ENCODE data around the gene SLC17A3.

SLC17A3 gene

DNA sequence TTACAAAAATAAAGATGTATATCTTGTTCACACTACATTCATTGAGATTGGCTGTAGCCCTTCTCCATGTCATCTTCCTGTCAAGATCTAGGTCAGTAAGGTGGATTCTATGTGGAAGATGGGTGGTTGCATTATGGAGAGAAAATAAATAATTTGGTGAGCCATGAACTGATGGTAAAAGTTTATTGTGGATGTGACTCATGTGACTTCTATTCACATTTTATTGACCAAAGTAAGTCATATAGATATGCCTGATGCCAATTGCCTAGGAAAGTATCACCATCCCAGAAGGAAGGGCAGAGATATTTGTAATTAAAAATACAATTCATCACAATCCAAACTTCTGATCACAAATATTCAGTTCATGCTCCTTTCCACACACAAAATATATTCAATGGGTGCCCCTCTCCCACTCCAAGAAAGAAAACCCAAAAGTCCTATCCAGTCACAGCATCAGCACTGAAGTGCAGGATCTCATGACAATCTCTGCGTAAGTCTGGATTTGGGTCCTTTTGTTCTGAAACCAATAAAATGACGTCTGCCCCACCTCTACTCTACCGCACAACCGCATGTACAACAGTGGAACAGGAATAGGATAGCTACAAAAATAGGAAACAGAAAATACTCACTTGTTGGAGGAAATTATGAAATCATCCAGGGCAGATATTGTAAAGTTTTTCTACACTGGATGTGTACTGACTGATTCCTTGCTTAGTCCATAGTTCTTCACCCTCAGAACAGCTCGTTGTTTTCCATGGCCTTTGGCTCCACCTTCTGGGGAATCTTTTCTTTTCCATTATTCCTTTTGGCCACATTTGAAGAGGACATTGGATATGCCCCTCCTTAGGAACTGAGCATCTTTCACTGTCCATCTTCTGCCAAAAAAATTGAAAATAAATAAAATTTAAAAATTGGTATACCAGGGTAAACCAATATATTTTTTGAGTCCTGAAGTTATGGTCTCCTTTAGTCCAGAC lies 16.1 kb upstream of the SLC17A3 start:
- H3K4me1 ChIP-seq (ENCODE audit: control insufficient read depth, insufficient read depth, low read length), result no peaks in the 10 kb centered on the region
- H3K27me3 ChIP-seq (ENCODE audit: control insufficient read depth, insufficient read depth, low read length), result no peaks in the 10 kb centered on the region
- no peak overlapping the region for H3K9ac ChIP-seq (ENCODE audit: low read length)
- H3K4me3 ChIP-seq (ENCODE audit: low read depth, low read length), result no peak overlapping the region
- no peak overlapping the region for H3K27ac ChIP-seq (ENCODE audit: low read depth, low read length)
- H3K36me3 ChIP-seq (ENCODE audit: control insufficient read depth, insufficient read depth, low read length), result no peaks in the 10 kb centered on the region
- no peaks in the 10 kb centered on the region for H3K9me3 ChIP-seq (ENCODE audit: control insufficient read depth, insufficient read depth, low read depth, low read length)

DNA sequence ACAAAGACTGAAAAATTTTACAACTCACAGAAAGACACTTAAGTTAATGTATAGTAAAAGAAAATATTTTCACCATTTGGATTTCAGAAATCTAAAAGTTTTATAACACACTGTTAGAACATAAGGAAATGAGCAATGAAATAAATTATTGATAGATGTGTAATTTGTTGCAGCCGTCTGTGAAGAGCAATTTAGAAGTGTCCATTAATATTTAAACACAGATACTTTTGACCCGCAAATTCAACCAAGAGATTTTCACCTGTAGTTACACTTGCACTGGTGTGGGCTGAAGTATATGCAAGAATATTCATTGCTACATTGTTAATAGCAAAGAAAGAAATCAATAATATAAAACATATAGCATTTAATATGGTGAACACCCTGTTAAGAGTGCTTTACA lies 14.6 kb upstream of the SLC17A3 start:
- Histone ChIP-seq H3K4me3 (ENCODE audit: low read depth, low read length) (no peak overlapping the region), H3K36me3 (ENCODE audit: control insufficient read depth, insufficient read depth, low read length) (no peaks in the 10 kb centered on the region), H3K4me1 (ENCODE audit: control insufficient read depth, insufficient read depth, low read length) (no peaks in the 10 kb centered on the region), H3K27me3 (ENCODE audit: control insufficient read depth, insufficient read depth, low read length) (no peaks in the 10 kb centered on the region), H3K27ac (ENCODE audit: low read depth, low read length) (no peak overlapping the region), H3K9ac (ENCODE audit: low read length) (no peak overlapping the region), H3K9me3 (ENCODE audit: control insufficient read depth, insufficient read depth, low read depth, low read length) (no peaks in the 10 kb centered on the region)

DNA sequence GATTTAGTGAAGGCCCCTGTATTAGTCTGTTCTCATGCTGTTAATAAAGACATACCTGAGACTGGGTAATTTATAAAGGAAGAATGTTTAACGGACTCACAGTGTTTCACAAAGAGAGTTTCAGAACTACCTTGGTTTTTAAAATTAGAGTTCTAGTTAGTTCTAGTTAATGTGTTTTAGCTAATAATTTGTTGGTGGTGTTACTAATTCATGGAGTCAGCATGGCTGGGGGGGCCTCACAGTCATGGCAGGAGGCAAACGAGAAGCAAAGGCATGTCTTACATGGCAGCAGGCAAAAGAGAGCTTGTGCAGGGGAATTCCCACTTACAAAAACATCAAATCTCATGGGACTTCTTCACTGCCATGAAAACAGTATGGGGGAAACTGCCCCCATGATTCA lies 12.0 kb upstream of the SLC17A3 start:
- Histone ChIP-seq H3K27me3 (ENCODE audit: control insufficient read depth, insufficient read depth, low read length) (no peaks in the 10 kb centered on the region), H3K4me1 (ENCODE audit: control insufficient read depth, insufficient read depth, low read length) (no peaks in the 10 kb centered on the region), H3K9me3 (ENCODE audit: control insufficient read depth, insufficient read depth, low read depth, low read length) (no peaks in the 10 kb centered on the region), H3K36me3 (ENCODE audit: control insufficient read depth, insufficient read depth, low read length) (no peaks in the 10 kb centered on the region), H3K27ac (ENCODE audit: low read depth, low read length) (no peak overlapping the region), H3K4me3 (ENCODE audit: low read depth, low read length) (no peak overlapping the region), H3K9ac (ENCODE audit: low read length) (no peak overlapping the region)

DNA sequence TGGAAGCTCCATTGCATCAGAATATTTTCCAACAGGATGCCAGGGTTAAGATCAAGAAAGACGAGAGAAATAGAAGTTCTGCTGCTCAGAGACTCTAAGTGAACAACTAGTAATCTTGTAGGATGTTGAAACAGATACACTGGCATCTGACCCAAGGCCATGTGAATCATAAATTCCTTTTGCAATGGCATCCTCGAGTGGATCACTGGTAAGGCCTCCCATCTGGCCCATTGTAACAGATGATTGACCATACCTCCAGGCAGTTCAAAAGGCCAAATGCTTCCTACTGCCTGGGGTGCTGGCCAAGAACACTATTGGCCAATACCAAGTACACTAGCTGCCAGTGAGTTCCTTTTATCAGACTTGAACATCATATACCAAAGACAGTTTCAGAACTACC lies 9.9 kb upstream of the SLC17A3 start:
- Histone ChIP-seq H3K4me3 (ENCODE audit: low read depth, low read length) (no peak overlapping the region), H3K9ac (ENCODE audit: low read length) (no peak overlapping the region), H3K9me3 (ENCODE audit: control insufficient read depth, insufficient read depth, low read depth, low read length) (no peaks in the 10 kb centered on the region), H3K27ac (ENCODE audit: low read depth, low read length) (no peak overlapping the region), H3K4me1 (ENCODE audit: control insufficient read depth, insufficient read depth, low read length) (no peaks in the 10 kb centered on the region), H3K27me3 (ENCODE audit: control insufficient read depth, insufficient read depth, low read length) (no peaks in the 10 kb centered on the region), H3K36me3 (ENCODE audit: control insufficient read depth, insufficient read depth, low read length) (no peaks in the 10 kb centered on the region)

DNA sequence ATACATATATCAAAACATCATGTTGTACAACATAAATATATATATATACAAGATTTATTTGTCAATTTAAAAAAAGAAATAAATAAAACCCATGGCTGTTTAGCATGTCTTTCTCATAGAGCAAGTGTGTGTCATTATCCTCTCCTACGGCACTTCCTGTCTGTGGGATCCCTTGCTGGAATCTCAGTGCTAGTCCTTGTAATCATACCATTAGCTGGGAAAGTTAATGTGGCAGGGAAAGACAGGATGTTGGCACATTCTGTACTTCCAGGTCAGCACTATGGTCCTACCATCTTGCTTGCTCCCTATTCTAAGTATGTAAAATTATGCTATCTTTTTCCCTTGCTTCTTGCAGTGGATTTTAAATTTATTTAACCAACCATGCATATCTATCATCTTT lies 9.5 kb upstream of the SLC17A3 start:
- H3K27me3 ChIP-seq (ENCODE audit: control insufficient read depth, insufficient read depth, low read length), result no peaks in the 10 kb centered on the region
- no peak overlapping the region for H3K27ac ChIP-seq (ENCODE audit: low read depth, low read length)
- H3K9ac ChIP-seq (ENCODE audit: low read length), result no peak overlapping the region
- H3K4me1 ChIP-seq (ENCODE audit: control insufficient read depth, insufficient read depth, low read length), result no peaks in the 10 kb centered on the region
- no peaks in the 10 kb centered on the region for H3K36me3 ChIP-seq (ENCODE audit: control insufficient read depth, insufficient read depth, low read length)
- H3K9me3 ChIP-seq (ENCODE audit: control insufficient read depth, insufficient read depth, low read depth, low read length), result no peaks in the 10 kb centered on the region
- H3K4me3 ChIP-seq (ENCODE audit: low read depth, low read length), result no peak overlapping the region

DNA sequence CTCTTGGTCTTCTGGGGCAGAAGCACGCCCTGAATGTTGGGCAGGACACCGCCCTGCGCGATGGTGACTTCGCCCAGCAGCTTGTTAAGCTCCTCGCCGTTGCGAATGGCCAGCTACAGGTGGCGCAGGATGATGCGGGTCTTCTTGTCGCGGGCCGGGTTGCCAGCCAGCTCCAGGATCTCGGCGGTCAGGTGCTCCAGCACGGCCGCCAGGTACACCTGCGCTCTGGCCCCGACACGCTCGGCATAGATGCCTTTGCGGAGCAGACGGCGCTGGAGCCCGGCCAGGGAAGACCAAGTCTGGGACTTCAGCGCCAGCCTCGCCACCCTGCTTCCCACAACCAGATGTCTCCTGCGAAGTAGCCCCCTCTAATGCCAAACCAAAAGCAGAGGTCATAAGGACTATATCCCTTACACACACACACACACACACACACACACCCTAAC lies 8.0 kb upstream of the SLC17A3 start:
- Histone ChIP-seq H3K9ac (ENCODE audit: low read length) (no peak overlapping the region), H3K4me1 (ENCODE audit: control insufficient read depth, insufficient read depth, low read length) (no peaks in the 10 kb centered on the region), H3K27me3 (ENCODE audit: control insufficient read depth, insufficient read depth, low read length) (no peaks in the 10 kb centered on the region), H3K4me3 (ENCODE audit: low read depth, low read length) (peak overlapping the region; percentile 31; the same call in 1 of the 2 replicates), H3K27ac (ENCODE audit: low read depth, low read length) (no peak overlapping the region), H3K9me3 (ENCODE audit: control insufficient read depth, insufficient read depth, low read depth, low read length) (no peaks in the 10 kb centered on the region), H3K36me3 (ENCODE audit: control insufficient read depth, insufficient read depth, low read length) (no peaks in the 10 kb centered on the region)

DNA sequence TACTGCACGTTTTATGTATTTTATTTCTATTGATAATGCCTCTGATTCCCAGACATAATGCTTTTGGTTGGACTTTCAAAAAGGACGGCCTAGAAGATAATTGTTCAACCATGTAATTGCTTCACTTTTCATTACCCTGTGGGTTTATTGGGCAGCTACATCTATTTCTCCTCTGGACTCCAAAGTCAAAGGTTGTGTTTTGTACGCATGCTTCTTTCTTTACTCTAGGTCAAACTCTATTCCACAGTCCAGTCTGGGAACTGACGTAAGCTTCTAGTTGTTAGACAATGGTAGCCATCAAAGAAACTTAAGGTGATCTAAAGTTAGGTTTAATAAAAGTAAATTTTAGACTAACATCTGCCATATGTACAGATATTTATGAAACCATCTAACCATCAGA lies 6.6 kb upstream of the SLC17A3 start:
- Histone ChIP-seq H3K4me1 (ENCODE audit: control insufficient read depth, insufficient read depth, low read length) (no peaks in the 10 kb centered on the region), H3K9ac (ENCODE audit: low read length) (no peak overlapping the region), H3K4me3 (ENCODE audit: low read depth, low read length) (no peak overlapping the region), H3K27ac (ENCODE audit: low read depth, low read length) (no peak overlapping the region), H3K36me3 (ENCODE audit: control insufficient read depth, insufficient read depth, low read length) (no peaks in the 10 kb centered on the region), H3K27me3 (ENCODE audit: control insufficient read depth, insufficient read depth, low read length) (no peaks in the 10 kb centered on the region), H3K9me3 (ENCODE audit: control insufficient read depth, insufficient read depth, low read depth, low read length) (no peaks in the 10 kb centered on the region)

DNA sequence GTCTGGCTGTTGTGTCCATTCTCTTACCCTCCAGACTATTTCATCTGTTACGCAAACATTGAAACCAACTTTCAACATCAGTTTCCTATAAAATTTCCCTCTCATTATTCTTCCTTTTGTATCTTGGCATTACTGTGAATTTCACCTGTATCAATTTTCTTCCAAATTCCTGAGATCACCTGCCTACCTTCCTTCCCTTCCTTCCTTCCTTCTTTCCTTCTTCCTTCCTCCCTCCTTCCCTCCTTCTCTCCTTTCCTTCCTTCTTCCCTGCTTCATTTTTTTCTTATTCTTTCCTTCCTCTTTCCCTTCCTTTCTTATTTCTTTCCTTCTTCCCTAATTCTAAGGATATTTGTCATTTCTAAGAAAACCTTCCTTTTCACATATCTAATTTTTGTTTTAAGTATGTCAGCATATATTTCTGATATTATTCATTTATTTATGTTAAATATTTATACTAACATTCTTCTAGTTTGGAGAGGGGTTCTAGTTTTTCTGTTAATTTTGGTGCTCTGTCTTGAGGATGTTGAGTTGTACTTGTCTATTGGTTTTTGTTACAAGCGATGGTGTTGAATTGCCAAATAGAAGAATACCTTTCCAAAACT lies 4.8 kb upstream of the SLC17A3 start:
- Histone ChIP-seq H3K9me3 (ENCODE audit: control insufficient read depth, insufficient read depth, low read depth, low read length) (no peaks in the 10 kb centered on the region), H3K9ac (ENCODE audit: low read length) (no peak overlapping the region), H3K4me1 (ENCODE audit: control insufficient read depth, insufficient read depth, low read length) (no peaks in the 10 kb centered on the region), H3K4me3 (ENCODE audit: low read depth, low read length) (no peak overlapping the region), H3K27ac (ENCODE audit: low read depth, low read length) (no peak overlapping the region), H3K27me3 (ENCODE audit: control insufficient read depth, insufficient read depth, low read length) (no peaks in the 10 kb centered on the region), H3K36me3 (ENCODE audit: control insufficient read depth, insufficient read depth, low read length) (no peaks in the 10 kb centered on the region)

DNA sequence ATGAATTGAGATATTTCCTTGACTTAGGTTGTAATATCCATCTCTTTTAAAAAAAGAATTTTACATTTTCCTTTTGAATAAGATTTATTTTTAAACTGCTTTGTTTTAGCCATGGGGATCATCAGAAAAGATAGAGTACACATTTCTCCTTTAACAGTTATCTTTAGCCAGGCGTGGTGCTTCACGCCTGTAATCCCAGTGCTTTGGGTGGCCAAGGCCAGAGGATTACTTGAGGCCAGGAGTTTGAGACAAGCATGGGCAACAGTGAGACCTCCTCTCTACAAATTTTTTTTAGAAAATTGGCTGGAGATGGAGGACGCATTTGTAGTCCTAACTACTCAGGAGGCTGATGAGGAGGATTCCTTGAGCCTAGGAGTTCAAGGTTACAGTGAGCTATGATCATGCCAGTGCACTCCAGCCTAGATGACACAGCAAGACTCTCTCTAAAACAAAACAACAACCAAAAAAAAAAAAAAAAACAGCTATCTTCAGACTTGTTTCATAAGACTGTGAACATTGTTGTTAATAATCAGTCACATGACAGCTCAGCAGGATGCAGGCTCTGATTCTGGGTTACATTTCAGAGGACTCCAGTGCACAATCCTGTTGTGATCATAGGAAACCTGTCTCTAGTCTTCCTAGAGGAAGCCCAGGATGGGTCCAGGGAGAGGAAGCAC lies 2.0 kb upstream of the SLC17A3 start:
- H3K9me3 ChIP-seq (ENCODE audit: control insufficient read depth, insufficient read depth, low read depth, low read length), result no peaks in the 10 kb centered on the region
- no peak overlapping the region for H3K4me3 ChIP-seq (ENCODE audit: low read depth, low read length)
- no peak overlapping the region for H3K9ac ChIP-seq (ENCODE audit: low read length)
- no peaks in the 10 kb centered on the region for H3K27me3 ChIP-seq (ENCODE audit: control insufficient read depth, insufficient read depth, low read length)
- no peaks in the 10 kb centered on the region for H3K36me3 ChIP-seq (ENCODE audit: control insufficient read depth, insufficient read depth, low read length)
- no peak overlapping the region for H3K27ac ChIP-seq (ENCODE audit: low read depth, low read length)
- no peaks in the 10 kb centered on the region for H3K4me1 ChIP-seq (ENCODE audit: control insufficient read depth, insufficient read depth, low read length)

DNA sequence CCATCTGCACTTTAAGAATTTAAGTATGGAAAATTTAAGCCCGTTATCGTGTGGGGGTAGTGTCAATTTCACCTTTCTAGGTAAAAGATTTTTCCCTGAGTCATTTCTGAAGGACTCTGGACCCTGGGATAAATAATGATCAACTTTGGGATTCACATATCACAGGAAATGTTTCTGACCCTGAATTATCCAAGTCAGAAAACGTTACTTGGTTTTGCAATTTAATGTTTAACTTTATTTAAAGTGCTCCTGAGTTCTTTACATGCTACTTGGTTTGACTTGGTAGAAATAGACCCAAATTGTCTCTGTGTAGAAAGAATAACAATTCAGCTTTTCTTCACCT lies 1.5 kb upstream of the SLC17A3 start:
- no peaks in the 10 kb centered on the region for H3K9me3 ChIP-seq (ENCODE audit: control insufficient read depth, insufficient read depth, low read depth, low read length)
- no peak overlapping the region for H3K9ac ChIP-seq (ENCODE audit: low read length)
- H3K27ac ChIP-seq (ENCODE audit: low read depth, low read length), result no peak overlapping the region
- no peak overlapping the region for H3K4me3 ChIP-seq (ENCODE audit: low read depth, low read length)
- H3K4me1 ChIP-seq (ENCODE audit: control insufficient read depth, insufficient read depth, low read length), result no peaks in the 10 kb centered on the region
- no peaks in the 10 kb centered on the region for H3K27me3 ChIP-seq (ENCODE audit: control insufficient read depth, insufficient read depth, low read length)
- no peaks in the 10 kb centered on the region for H3K36me3 ChIP-seq (ENCODE audit: control insufficient read depth, insufficient read depth, low read length)

All from HUES6 (cell line).